CD4-positive, alpha-beta memory T cell (primary cell): ENCODE results near the gene APLP1. TPM values are rescaled to one million over a fixed set of nuclear protein-coding genes. Genes with fewer than 3 reads are reported as not detected.
A peak's percentile ranks its signal among the peaks of the same experiment; 100 is the strongest.

ENCODE experiments used
- CTCF ChIA-PET: fragments of 350-600 bp; sonication (Branson Sonifier 250); formaldehyde crosslinking; loops from one replicate; lab custom pipeline; 2021; ENCODE audit warnings: inconsistent platforms; ENCODE audit not compliant: partially characterized antibody; lab: Charles Lee
- POLR2A ChIA-PET: fragments of 350-600 bp; sonication (Branson Sonifier 250); formaldehyde crosslinking; loops from one replicate; lab custom pipeline; 2021; ENCODE audit not compliant: partially characterized antibody; lab: Charles Lee
- DNase-seq, 5 donors: peaks; one replicate each; pipeline versions ENCODE4 v3.0.0 to v3.0.0-alpha.2; 2020 to 2022; ENCODE audit warnings: mixed read lengths in 1 of 5
- H3K27ac ChIP-seq: one replicate; pipeline ENCODE4 v1.7.0; 2013; ENCODE audit warnings: low read depth, low read length
- H3K27me3 ChIP-seq: 2 replicates; pipeline ENCODE4 v1.7.0; 2013; ENCODE audit warnings: mild to moderate bottlenecking, low read length, moderate library complexity; ENCODE audit not compliant: insufficient read depth
- H3K36me3 ChIP-seq: 2 replicates; pipeline ENCODE4 v1.7.0; 2013; ENCODE audit warnings: mild to moderate bottlenecking, low read length, moderate library complexity; ENCODE audit not compliant: insufficient read depth
- H3K4me1 ChIP-seq: 2 replicates; pipeline ENCODE4 v1.7.0; 2013; ENCODE audit warnings: mild to moderate bottlenecking, low read length, moderate library complexity; ENCODE audit not compliant: insufficient read depth
- H3K4me3 ChIP-seq, 2 donors: one replicate each; pipeline ENCODE4 v1.7.0; 2013; ENCODE audit warnings: low read length in 2 of 2, mild to moderate bottlenecking in 1 of 2
- H3K9me3 ChIP-seq, 2 donors: one replicate each; pipeline ENCODE4 v1.7.0; 2013; ENCODE audit warnings: low read length in 2 of 2, control low read depth in 1 of 2; ENCODE audit not compliant: control insufficient read depth in 1 of 2
- H3K27ac Mint-ChIP-seq, 7 donors: one replicate each; pipeline ENCODE4 v1.8.0; 2020 to 2021; ENCODE audit warnings: mixed read lengths in 7 of 7, mild to moderate bottlenecking in 6 of 7, inconsistent platforms in 3 of 7, moderate library complexity in 3 of 7
- H3K27me3 Mint-ChIP-seq, 2 donors: one replicate each; pipeline ENCODE4 v1.8.0; 2020 to 2021; ENCODE audit warnings: mixed read lengths in 2 of 2
- H3K36me3 Mint-ChIP-seq, 2 donors: one replicate each; pipeline ENCODE4 v1.8.0; 2020 to 2021; ENCODE audit warnings: mixed read lengths in 2 of 2, inconsistent platforms in 1 of 2, mild to moderate bottlenecking in 1 of 2
- H3K4me1 Mint-ChIP-seq, 4 donors: one replicate each; pipeline ENCODE4 v1.8.0; 2020 to 2021; ENCODE audit warnings: mixed read lengths in 4 of 4, mild to moderate bottlenecking in 1 of 4
- H3K4me3 Mint-ChIP-seq, 8 donors: one replicate each; pipeline ENCODE4 v1.8.0; 2020 to 2021; ENCODE audit warnings: mixed read lengths in 8 of 8, mild to moderate bottlenecking in 7 of 8, moderate library complexity in 6 of 8, inconsistent platforms in 3 of 8
- H3K9me3 Mint-ChIP-seq, 8 donors: one replicate each; pipeline ENCODE4 v1.8.0; 2020 to 2021; ENCODE audit warnings: mixed read lengths in 8 of 8, mild to moderate bottlenecking in 5 of 8, inconsistent platforms in 3 of 8, moderate library complexity in 1 of 8
- intact Hi-C: fragments of 100-400 bp; cut with micrococcal nuclease; formaldehyde crosslinking; loops from one replicate; pipeline ENCODE4 v1.15.1; 2023
- polyA plus RNA-seq, 2 donors: library from polyadenylated mRNA; unstranded; fragments of 300-500 nt; fragmentation: Illumina TruSeq; gene quantifications; one replicate each; pipeline ENCODE4 v1.2.3, GENCODE V29; 2021
- total RNA-seq, 2 experiments: library from RNA; stranded (reverse); gene quantifications; one replicate each; pipeline ENCODE4 v1.2.3, GENCODE V29; 2021

Gene APLP1
- total and polyA plus RNA-seq, 4 experiments from 2014 or later = 0.70 TPM; not detected in 3

DNA sequence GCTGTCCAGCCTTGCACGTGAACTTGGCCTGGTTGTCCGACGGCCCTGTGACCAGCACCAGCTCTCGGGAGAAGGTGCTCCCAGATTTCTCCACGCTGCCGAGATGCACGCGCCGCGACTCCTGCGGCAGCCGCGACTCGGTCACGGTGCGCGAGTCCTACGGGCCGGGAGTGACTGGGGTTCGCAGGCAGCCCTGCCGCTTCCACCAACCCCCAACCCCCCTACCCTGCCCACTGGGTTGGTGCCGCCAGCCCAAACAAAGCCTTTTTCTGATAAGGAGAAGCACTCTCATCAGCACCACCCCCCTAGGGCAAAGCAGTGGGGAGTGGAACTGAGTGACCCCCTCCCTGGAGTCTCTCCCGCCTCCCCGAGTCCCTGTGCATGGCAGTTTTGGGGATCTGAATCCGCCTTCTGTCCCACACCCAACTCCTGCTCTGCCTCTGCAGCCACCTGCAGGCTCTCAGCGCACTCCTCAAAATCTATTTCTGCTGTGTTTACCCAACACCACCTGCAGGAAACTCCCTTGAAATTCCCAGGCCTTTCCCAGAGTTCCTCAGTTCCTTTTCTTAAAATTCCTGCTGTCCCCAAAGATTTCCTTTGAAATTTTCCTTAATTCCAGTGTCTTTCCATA, 22.2 kb upstream of the APLP1 start:
- peaks cover 33% of the 10 kb centered on the region for H3K27me3 ChIP-seq
- DNase-seq = no peak
- H3K27ac ChIP-seq = no peak overlapping the region
- peaks cover 0 to 9% (median 5%) of the 10 kb centered on the region in 8 donors for H3K9me3 Mint-ChIP-seq
- H3K36me3 ChIP-seq = no peaks in the 10 kb centered on the region
- peaks cover 0 to 8% of the 10 kb centered on the region in 2 donors for H3K36me3 Mint-ChIP-seq
- H3K4me1 ChIP-seq = peaks cover 14% of the 10 kb centered on the region
- H3K4me3 Mint-ChIP-seq = peak overlapping the region; percentile 13 to 77 (median 54)
- POLR2A ChIA-PET = no interaction called here
- CTCF ChIA-PET = no interaction called here
- peak overlapping the region in 1 of 7 donors; percentile 35 for H3K27ac Mint-ChIP-seq
- no peaks in the 10 kb centered on the region for H3K9me3 ChIP-seq
- peaks cover 7 to 30% (median 20%) of the 10 kb centered on the region in 4 donors for H3K4me1 Mint-ChIP-seq
- H3K27me3 Mint-ChIP-seq = peaks cover 42 to 61% of the 10 kb centered on the region in 2 donors
- H3K4me3 ChIP-seq = no peak overlapping the region
- intact Hi-C loops = no loop called here

DNA sequence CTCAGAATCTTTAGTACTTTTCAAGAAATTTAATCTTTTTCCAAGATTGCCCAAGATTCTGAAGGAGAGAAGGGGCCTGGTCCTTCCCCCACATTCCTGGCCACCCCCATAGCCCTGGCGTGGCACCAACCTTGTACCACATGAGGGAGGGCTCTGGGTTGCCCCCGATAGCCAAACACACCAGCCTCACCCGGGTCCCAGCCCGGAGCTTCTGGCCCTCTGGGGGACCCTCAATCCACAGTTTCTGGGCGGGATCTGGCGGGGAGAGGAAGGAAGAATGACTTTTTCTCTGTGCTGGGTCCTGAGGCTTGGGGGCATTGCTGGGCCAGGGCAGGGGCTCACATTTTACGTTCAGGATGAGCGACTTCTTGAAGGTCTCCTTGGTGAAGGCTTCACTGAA, 20.5 kb upstream of the APLP1 start:
- CTCF ChIA-PET = no interaction called here
- H3K27ac Mint-ChIP-seq = no peak overlapping the region

DNA sequence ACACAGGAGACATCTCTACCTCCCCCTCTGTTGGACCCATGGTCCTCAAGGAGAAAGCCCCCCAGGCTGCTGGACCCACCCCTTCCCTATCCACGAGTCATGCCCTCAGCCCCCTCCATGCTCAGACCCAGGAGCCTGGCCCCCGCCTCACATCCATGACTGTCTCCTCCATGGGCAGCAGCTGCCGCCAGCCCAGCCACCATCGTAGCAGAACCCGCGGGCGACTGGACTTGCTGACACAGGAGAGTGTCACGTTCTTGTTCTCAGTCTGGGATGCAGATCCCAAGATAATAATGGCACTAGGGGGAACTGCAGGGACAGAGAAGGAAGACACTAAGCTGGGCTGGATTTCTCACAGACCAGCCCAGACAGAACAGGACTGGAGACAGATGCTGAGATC, 19.9 kb upstream of the APLP1 start:
- Mint-ChIP-seq H3K36me3 (no peaks in the 10 kb centered on the region), H3K27ac (no peak overlapping the region), H3K27me3 (peaks cover 36 to 57% of the 10 kb centered on the region in 2 donors), H3K4me1 (peaks cover 7 to 29% (median 20%) of the 10 kb centered on the region in 4 donors), H3K9me3 (peaks cover 0 to 3% (median 0%) of the 10 kb centered on the region in 8 donors), H3K4me3 (no peak overlapping the region)
- intact Hi-C loops = no loop called here
- no peaks in the 10 kb centered on the region for H3K9me3 ChIP-seq
- no peaks in the 10 kb centered on the region for H3K36me3 ChIP-seq
- DNase-seq = no peak
- POLR2A ChIA-PET = no interaction called here
- peaks cover 28% of the 10 kb centered on the region for H3K27me3 ChIP-seq
- no peak overlapping the region for H3K27ac ChIP-seq
- H3K4me3 ChIP-seq = no peak overlapping the region
- H3K4me1 ChIP-seq = peaks cover 14% of the 10 kb centered on the region
- CTCF ChIA-PET = no interaction called here

More for the DNA sequence above, 20.5 kb upstream of the APLP1 start:
- Histone ChIP-seq H3K4me3 (no peak overlapping the region), H3K36me3 (no peaks in the 10 kb centered on the region), H3K27ac (no peak overlapping the region), H3K4me1 (peaks cover 14% of the 10 kb centered on the region), H3K27me3 (peaks cover 33% of the 10 kb centered on the region), H3K9me3 (no peaks in the 10 kb centered on the region)
- Mint-ChIP-seq H3K9me3 (peaks cover 0 to 5% (median under 1%) of the 10 kb centered on the region in 8 donors), H3K4me1 (peaks cover 7 to 30% (median 20%) of the 10 kb centered on the region in 4 donors), H3K36me3 (peaks cover 0 to 3% of the 10 kb centered on the region in 2 donors), H3K27me3 (peaks cover 38 to 57% of the 10 kb centered on the region in 2 donors), H3K4me3 (no peak overlapping the region)
- DNase-seq = no peak
- intact Hi-C loops = no loop called here
- POLR2A ChIA-PET = no interaction called here

DNA sequence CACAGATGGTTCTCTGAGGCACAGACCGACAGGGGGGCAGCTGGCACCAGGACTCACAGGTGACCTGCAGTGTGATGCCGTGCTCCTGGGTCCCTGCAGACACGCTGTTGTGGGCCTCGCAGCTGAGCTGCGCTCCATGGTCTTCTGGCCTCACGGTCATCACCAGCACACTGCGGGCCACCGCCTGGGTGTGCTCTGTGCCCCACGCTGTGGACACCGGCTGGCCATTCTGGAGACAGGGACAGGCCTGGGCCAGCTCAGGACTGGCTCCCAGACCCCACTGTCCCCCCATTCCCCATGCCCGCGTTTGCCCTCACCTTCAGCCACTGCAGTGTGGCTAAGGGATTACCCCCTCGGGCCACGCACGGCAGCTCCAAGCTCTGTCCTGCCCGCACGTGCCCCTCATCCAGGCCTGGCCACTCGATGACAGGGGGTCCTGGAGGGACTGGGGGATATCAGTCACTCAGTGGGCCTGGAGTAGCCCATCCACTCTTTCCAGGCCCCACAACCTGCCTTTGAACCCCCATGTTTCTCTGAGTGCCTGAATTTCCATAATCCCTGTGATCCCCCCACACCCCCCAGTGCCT, 19.4 kb upstream of the APLP1 start:
- H3K36me3 ChIP-seq = no peaks in the 10 kb centered on the region
- no peak overlapping the region for H3K4me3 ChIP-seq
- H3K27me3 ChIP-seq = peaks cover 23% of the 10 kb centered on the region
- POLR2A ChIA-PET = no interaction called here
- Mint-ChIP-seq H3K4me3 (no peak overlapping the region), H3K36me3 (no peaks in the 10 kb centered on the region), H3K4me1 (peaks cover 7 to 25% (median 20%) of the 10 kb centered on the region in 4 donors), H3K27ac (no peak overlapping the region), H3K27me3 (peaks cover 36 to 53% of the 10 kb centered on the region in 2 donors), H3K9me3 (peaks cover 0 to 3% (median 0%) of the 10 kb centered on the region in 8 donors)
- no peaks in the 10 kb centered on the region for H3K9me3 ChIP-seq
- no peak overlapping the region for H3K27ac ChIP-seq
- CTCF ChIA-PET = no interaction called here
- intact Hi-C loops = no loop called here
- DNase-seq = no peak
- peaks cover 14% of the 10 kb centered on the region for H3K4me1 ChIP-seq

DNA sequence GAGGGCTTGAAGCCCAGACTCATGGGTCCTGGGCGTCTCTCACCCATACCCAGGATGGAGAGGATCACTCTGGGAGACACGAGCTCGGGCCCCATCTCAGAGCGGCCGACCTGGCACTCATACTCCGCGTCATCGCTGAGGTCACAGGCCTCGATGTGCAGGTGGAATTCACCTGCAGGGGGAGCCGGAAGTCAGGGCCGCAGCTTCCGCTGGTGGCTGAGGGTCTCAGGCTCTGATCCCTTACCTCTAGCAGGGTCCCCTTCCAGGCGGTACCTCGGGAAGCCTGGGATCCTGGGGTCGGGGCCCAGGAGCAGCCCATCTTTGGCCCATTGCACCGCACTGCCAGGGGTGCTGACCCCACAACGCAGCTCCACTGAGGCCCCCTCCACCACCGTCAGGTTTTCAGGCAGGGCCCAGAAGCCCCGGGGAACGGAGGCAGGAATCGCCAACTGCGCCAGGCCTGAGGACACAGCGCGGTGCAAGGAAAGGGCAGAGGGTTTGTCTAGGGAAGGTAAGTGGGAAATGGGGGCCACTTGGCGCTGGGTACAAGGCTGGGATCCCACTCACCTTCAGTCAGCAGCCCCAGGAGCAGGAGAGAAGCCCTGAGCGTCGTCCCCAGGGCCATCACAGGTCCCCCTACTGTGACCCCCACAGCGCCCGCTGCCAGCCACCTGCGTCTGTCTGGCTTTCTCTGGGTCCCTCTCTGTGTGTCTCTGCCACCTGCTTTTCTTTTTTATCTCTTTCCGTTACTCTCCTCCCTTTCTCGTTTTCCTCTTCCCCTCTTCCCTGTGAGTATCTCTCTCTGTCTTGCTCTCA, 17.0 kb upstream of the APLP1 start:
- Histone ChIP-seq H3K36me3 (no peaks in the 10 kb centered on the region), H3K9me3 (no peaks in the 10 kb centered on the region), H3K4me1 (peaks cover 5% of the 10 kb centered on the region), H3K27me3 (peaks cover 15% of the 10 kb centered on the region), H3K4me3 (no peak overlapping the region), H3K27ac (no peak overlapping the region)
- H3K9me3 Mint-ChIP-seq = peaks cover 0 to 1% (median 0%) of the 10 kb centered on the region in 8 donors
- POLR2A ChIA-PET = interaction anchor here (0.5 kb wide), 1 partner anchor 151 kb away, joined by 3 read pairs; no protein-coding TSS in a partner anchor
- H3K4me1 Mint-ChIP-seq = peaks cover 0 to 6% (median 4%) of the 10 kb centered on the region in 4 donors
- peaks cover 25 to 44% of the 10 kb centered on the region in 2 donors for H3K27me3 Mint-ChIP-seq
- H3K27ac Mint-ChIP-seq = peak overlapping the region in 1 of 7 donors; percentile 60
- no peaks in the 10 kb centered on the region for H3K36me3 Mint-ChIP-seq
- intact Hi-C loops = no loop called here
- H3K4me3 Mint-ChIP-seq = no peak overlapping the region
- CTCF ChIA-PET = interaction anchor here (0.7 to 1.4 kb wide), 2 partner anchors 17 to 31 kb away, joined by 3 read pairs; no protein-coding TSS in a partner anchor
- DNase-seq = no peak

DNA sequence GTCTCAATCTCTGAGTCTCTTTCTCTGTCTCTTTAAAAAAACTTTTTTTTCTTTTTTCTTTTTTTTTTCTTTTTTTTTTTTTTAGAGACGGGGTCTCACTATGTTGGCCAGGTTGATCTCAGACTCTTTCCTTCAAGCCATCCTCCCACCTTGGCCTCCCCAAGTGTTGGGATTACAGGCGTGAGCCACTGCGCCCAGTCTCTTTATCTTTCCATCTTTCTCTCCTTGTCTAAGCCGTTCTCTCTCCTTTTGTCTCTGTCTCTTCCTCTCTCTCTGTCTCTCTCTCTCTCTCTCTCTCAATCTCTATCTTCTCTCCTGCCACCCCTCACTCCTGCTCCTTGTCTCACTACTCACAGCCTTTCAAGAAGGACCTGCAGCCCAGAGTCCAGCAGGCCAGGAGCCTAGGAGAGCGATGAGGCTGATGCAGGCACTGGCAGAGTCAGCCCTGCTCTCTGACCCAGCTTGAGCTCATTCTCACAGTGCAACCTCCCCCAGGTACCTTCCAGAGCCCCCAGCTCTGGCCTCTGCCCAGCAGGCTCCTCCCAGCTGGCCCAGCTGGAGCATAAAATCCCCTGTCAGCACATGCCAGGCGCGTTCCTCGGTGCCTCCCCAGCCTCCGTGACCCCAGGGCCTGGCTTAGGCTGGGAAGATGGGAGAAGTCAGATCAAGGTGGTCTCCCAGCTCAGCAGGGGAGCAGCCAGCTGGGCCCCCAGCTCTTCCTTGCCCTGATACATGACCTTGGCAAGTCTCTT, 16.2 kb upstream of the APLP1 start, which contains the start of gene NPHS1:
TSS of gene NPHS1 (minus strand) at position 476 of the 752 bp plus-strand sequence. CDS start 667 bp downstream, outside the sequence.
- Histone ChIP-seq H3K36me3 (no peaks in the 10 kb centered on the region), H3K4me3 (no peak within 1 kb of the TSS), H3K27ac (no peak within 1 kb of the TSS), H3K9me3 (no peaks in the 10 kb centered on the region), H3K4me1 (peaks cover 13% of the 10 kb centered on the region), H3K27me3 (peaks cover 9% of the 10 kb centered on the region)
- peak within 1 kb of the TSS in 1 of 8 donors; percentile 13 for H3K4me3 Mint-ChIP-seq
- H3K9me3 Mint-ChIP-seq = no peaks in the 10 kb centered on the region
- POLR2A ChIA-PET = interaction anchor here (0.5 kb wide), 1 partner anchor 150 kb away, joined by 3 read pairs; no protein-coding TSS in a partner anchor
- H3K27ac Mint-ChIP-seq = peak within 1 kb of the TSS in 1 of 7 donors; percentile 35
- intact Hi-C loops = no loop called here
- H3K4me1 Mint-ChIP-seq = peaks cover 0 to 6% (median 3%) of the 10 kb centered on the region in 4 donors
- H3K27me3 Mint-ChIP-seq = peaks cover 22 to 43% of the 10 kb centered on the region in 2 donors
- DNase-seq = no peak
- CTCF ChIA-PET = no interaction called here
- no peaks in the 10 kb centered on the region for H3K36me3 Mint-ChIP-seq
